Activated CD4-positive, CD25-positive, alpha-beta regulatory T cell (primary cell): Measurements from ENCODE around the gene MOGAT1.
"Not testable (repeated sequence)": the region's sequence is repeated elsewhere in the genome, so short reads cannot be mapped to it uniquely, and the experiment has no call there.

ENCODE experiments used
- DNase-seq, 4 experiments: peaks; one replicate each; lab custom pipeline; 2025; lab: John Stamatoyannopoulos, UW

Gene MOGAT1

GRCh38 chr2:222710736-222711135 is 39.3 kb downstream of the MOGAT1 start:
- no peak for DNase-seq

GRCh38 chr2:222711315-222711940 is 40.0 kb downstream of the MOGAT1 start:
- DNase-seq, result no peak

- DNase-seq, result no peak
These were observed 41.5 kb downstream of the MOGAT1 start for GRCh38 chr2:222713002-222713401.

GRCh38 chr2:222714361-222715241 is 43.1 kb downstream of the MOGAT1 start:
- DNase-seq, result no peak

- DNase-seq, result no peak
These were observed 44.3 kb downstream of the MOGAT1 start for GRCh38 chr2:222715742-222716141.

GRCh38 chr2:222719787-222720186 is 48.3 kb downstream of the MOGAT1 start:
- DNase-seq, result not testable (repeated sequence)

GRCh38 chr2:222721597-222721996 is 50.1 kb downstream of the MOGAT1 start:
- not testable (repeated sequence) for DNase-seq

- no peak for DNase-seq
These were observed 51.0 kb downstream of the MOGAT1 start for GRCh38 chr2:222722327-222722946.

GRCh38 chr2:222724208-222724607 is 52.8 kb downstream of the MOGAT1 start:
- no peak for DNase-seq

- no peak for DNase-seq
These were observed 57.2 kb downstream of the MOGAT1 start for GRCh38 chr2:222728621-222729020.

GRCh38 chr2:222730366-222730999 is 59.0 kb downstream of the MOGAT1 start:
- DNase-seq, result no peak

GRCh38 chr2:222731201-222731621 is 59.8 kb downstream of the MOGAT1 start:
- DNase-seq, result no peak

- DNase-seq, result no peak
These were observed 61.2 kb downstream of the MOGAT1 start for GRCh38 chr2:222732489-222733178.

GRCh38 chr2:222733470-222733845 is 62.0 kb downstream of the MOGAT1 start:
- DNase-seq, result no peak

GRCh38 chr2:222733846-222734702 is 62.6 kb downstream of the MOGAT1 start:
- DNase-seq, result no peak

- no peak for DNase-seq
These were observed 63.2 kb downstream of the MOGAT1 start for GRCh38 chr2:222734703-222735014.

- no peak for DNase-seq
These were observed 64.8 kb downstream of the MOGAT1 start for GRCh38 chr2:222736301-222736700.

GRCh38 chr2:222736924-222737323 is 65.5 kb downstream of the MOGAT1 start:
- no peak for DNase-seq

- no peak for DNase-seq
These were observed 66.9 kb downstream of the MOGAT1 start for GRCh38 chr2:222738312-222738711.

- DNase-seq, result no peak
These were observed 67.4 kb downstream of the MOGAT1 start for GRCh38 chr2:222738809-222739208.

- no peak for DNase-seq
These were observed 68.5 kb downstream of the MOGAT1 start for GRCh38 chr2:222739939-222740338.
